GM10847 (cell line): ENCODE measurements around the gene SPDYE9.
"Not testable (repeated sequence)": the region's sequence is repeated elsewhere in the genome, so short reads cannot be mapped to it uniquely, and the experiment has no call there.

ENCODE experiments used
- POLR2A ChIP-seq: IDR thresholded peaks from 2 replicates; pipeline ENCODE4 v1.6.1; 2011; ENCODE audit not compliant: insufficient read length; ENCODE audit errors: extremely low read depth

Gene SPDYE9

GRCh38 chr7:73085938-73086337 is at the start of gene SPDYE9:
TSS of gene SPDYE9 (minus strand) at chr7:73086038. CDS start at chr7:73084238, 1,800 bp downstream.
- TF ChIP-seq POLR2A = not testable (repeated sequence)

- not testable (repeated sequence) for TF ChIP-seq POLR2A
These were observed 28.0 kb downstream of the SPDYE9 start, which contains the start of gene SPDYE11 for GRCh38 chr7:73057811-73058210. TSS of gene SPDYE11 (minus strand) at chr7:73057911. CDS start at chr7:73056111, 1,800 bp downstream.

GRCh38 chr7:73029666-73030065 is 56.2 kb downstream of the SPDYE9 start, which contains the start of gene SPDYE8:
TSS of gene SPDYE8 (minus strand) at chr7:73029766. CDS start at chr7:73027966, 1,800 bp downstream.
- TF ChIP-seq POLR2A = not testable (repeated sequence)
